Karpas-422 (cell line): ENCODE results near the gene RBM42. TPM values are rescaled to one million over a fixed set of nuclear protein-coding genes. Genes with fewer than 3 reads are reported as not detected.

Experiments used
- DNase-seq: peaks from one replicate; pipeline ENCODE4 v3.0.0-alpha.2; 2015
- H2AFZ ChIP-seq: fragments of 200-600 bp; sonication (generic); 2 replicates; pipeline ENCODE4 v1.6.1; 2014; ENCODE audit warnings: antibody characterized with exemption, low read length, mixed read lengths
- H3K27ac ChIP-seq: fragments of 200-600 bp; sonication (generic); 2 replicates; pipeline ENCODE4 v1.5.1; 2014; ENCODE audit warnings: mild to moderate bottlenecking, low read length, moderate library complexity
- H3K27me3 ChIP-seq: fragments of 200-600 bp; sonication (generic); 2 replicates; pipeline ENCODE4 v1.6.1; 2014; ENCODE audit warnings: low read length, mixed read lengths
- H3K36me3 ChIP-seq: fragments of 200-600 bp; sonication (generic); 2 replicates; pipeline ENCODE4 v1.6.1; 2014; ENCODE audit warnings: low read length, mixed read lengths; ENCODE audit not compliant: insufficient read depth
- H3K4me1 ChIP-seq: fragments of 200-600 bp; sonication (generic); 2 replicates; pipeline ENCODE4 v1.6.1; 2014; ENCODE audit warnings: mild to moderate bottlenecking, low read length, mixed read lengths
- H3K4me2 ChIP-seq: fragments of 200-600 bp; sonication (generic); 2 replicates; pipeline ENCODE4 v1.6.1; 2014; ENCODE audit warnings: low read length, low read depth, mild to moderate bottlenecking; ENCODE audit not compliant: poor library complexity, severe bottlenecking
- H3K4me3 ChIP-seq: fragments of 200-600 bp; sonication (generic); 2 replicates; pipeline ENCODE4 v1.5.1; 2014; ENCODE audit warnings: mild to moderate bottlenecking, antibody characterized with exemption, low read length, mixed read lengths
- H3K79me2 ChIP-seq: fragments of 200-600 bp; sonication (generic); 2 replicates; pipeline ENCODE4 v1.6.1; 2014; ENCODE audit warnings: mild to moderate bottlenecking, low read length, mixed read lengths
- H3K9ac ChIP-seq: fragments of 200-600 bp; sonication (generic); 2 replicates; pipeline ENCODE4 v1.6.0; 2014; ENCODE audit warnings: low read length
- H3K9me2 ChIP-seq: fragments of 200-600 bp; sonication (generic), shearing (Covaris generic); replicated peaks from 2 replicates; pipeline ENCODE4 v1.6.0; 2014; ENCODE audit warnings: mild to moderate bottlenecking, low read length, moderate library complexity; ENCODE audit not compliant: insufficient read depth
- H3K9me3 ChIP-seq: fragments of 300-700, 200-600 bp; sonication (generic); 2 replicates; pipeline ENCODE4 v1.6.1; 2014; ENCODE audit warnings: low read length, mixed read lengths
- H4K20me1 ChIP-seq: fragments of 200-600 bp; sonication (generic); 2 replicates; pipeline ENCODE4 v1.6.1; 2014; ENCODE audit warnings: mild to moderate bottlenecking, antibody characterized with exemption, low read length, low read depth; ENCODE audit not compliant: insufficient read depth
- total RNA-seq: library from RNA; depleted of rRNA; stranded (reverse); fragments of >200 nt; shearing (Covaris generic); gene quantifications from 2 replicates; pipeline ENCODE4 v1.2.3, GENCODE V29; 2014; ENCODE audit warnings: low replicate concordance; rRNA removed

Gene RBM42
- total RNA-seq, 1 experiment from 2014 or later = 36.9 TPM

DNA sequence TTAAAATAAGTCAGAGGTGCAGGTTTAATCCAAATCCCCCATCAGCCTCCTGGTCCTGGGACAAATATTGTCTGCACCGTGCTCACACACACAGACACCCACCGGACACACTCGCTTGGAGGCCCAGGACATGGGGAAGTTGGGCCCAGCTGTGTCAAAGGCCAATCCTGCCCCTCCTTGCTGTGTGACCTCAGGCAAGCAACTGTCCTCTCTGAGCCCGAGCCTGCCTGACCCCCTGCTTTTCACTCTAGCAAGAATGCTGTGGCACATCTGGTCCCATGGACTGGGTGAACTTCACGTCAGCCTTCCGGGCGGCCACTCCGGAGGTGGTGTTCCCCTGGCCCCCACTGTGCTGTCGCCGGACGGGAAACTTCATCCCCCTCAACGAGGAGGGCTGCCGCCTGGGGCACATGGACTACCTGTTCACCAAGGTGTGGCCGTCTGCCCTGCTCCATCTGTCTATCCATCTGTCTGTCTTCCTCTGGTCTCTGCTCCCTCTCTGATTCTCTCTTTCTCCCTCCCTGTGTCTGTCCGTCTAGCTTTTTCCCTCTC lies 46.8 kb downstream of the RBM42 start:
- no peak overlapping the region for H3K27ac ChIP-seq
- peak; percentile 5 for DNase-seq

More for the DNA sequence above, 46.8 kb downstream of the RBM42 start:
- no peaks in the 10 kb centered on the region; the same call in 1 of the 2 replicates for H3K4me1 ChIP-seq
- no peaks in the 10 kb centered on the region for H3K36me3 ChIP-seq
- H3K79me2 ChIP-seq = no peaks in the 10 kb centered on the region
- H3K9me2 ChIP-seq = no peaks in the 10 kb centered on the region
- H4K20me1 ChIP-seq = no peaks in the 10 kb centered on the region
- H3K27me3 ChIP-seq = no peaks in the 10 kb centered on the region
- H3K4me2 ChIP-seq = no peak overlapping the region
- H2AFZ ChIP-seq = no peak overlapping the region
- H3K9me3 ChIP-seq = no peaks in the 10 kb centered on the region
- no peak overlapping the region for H3K9ac ChIP-seq
- no peak overlapping the region for H3K4me3 ChIP-seq

Other genes with a start within 250 kb of the RBM42 start
- not detected in 2 replicates for gene FFAR2, start 180.8 kb upstream of the RBM42 start, total RNA-seq
- gene KRTDAP, start 138.6 kb upstream of the RBM42 start, total RNA-seq = not detected in 2 replicates
- 5.0 and 9.3 TPM in 2 replicates for gene DMKN, start 115.4 kb upstream of the RBM42 start, total RNA-seq
- 0.25 TPM in 1 of 2 replicates, not detected in the other for gene SBSN, start 100.7 kb upstream of the RBM42 start, total RNA-seq
- not detected in 2 replicates for gene GAPDHS, start 95.6 kb upstream of the RBM42 start, total RNA-seq
- gene TMEM147, start 83.4 kb upstream of the RBM42 start, total RNA-seq = 125 and 126 TPM in 2 replicates
- 0.37 and 0.40 TPM in 2 replicates for gene ATP4A, start 65.4 kb upstream of the RBM42 start, total RNA-seq
- not detected in 2 replicates for gene PMIS2, start 42.9 kb upstream of the RBM42 start, total RNA-seq
- 12.5 and 26.2 TPM in 2 replicates for gene HAUS5, start 16.3 kb upstream of the RBM42 start, total RNA-seq
- 0.54 and 0.75 TPM in 2 replicates for gene ETV2, start 12.7 kb downstream of the RBM42 start, total RNA-seq
- gene COX6B1, start 19.3 kb downstream of the RBM42 start, total RNA-seq = 445 and 611 TPM in 2 replicates
- not detected in 2 replicates for gene UPK1A, start 37.5 kb downstream of the RBM42 start, total RNA-seq
- not detected in 2 replicates for gene ZBTB32, start 75.5 kb downstream of the RBM42 start, total RNA-seq
- gene KMT2B, start 89.0 kb downstream of the RBM42 start, total RNA-seq = 15.3 and 21.4 TPM in 2 replicates
- 1.5 and 15.2 TPM in 2 replicates for gene IGFLR1, start 113.4 kb downstream of the RBM42 start, total RNA-seq
- gene U2AF1L4, start 116.4 kb downstream of the RBM42 start, total RNA-seq = 31.7 and 50.4 TPM in 2 replicates
- gene PSENEN, start 116.6 kb downstream of the RBM42 start, total RNA-seq = 47.7 and 112 TPM in 2 replicates
- gene LIN37, start 119.5 kb downstream of the RBM42 start, total RNA-seq = 5.9 and 12.4 TPM in 2 replicates
- 0.18 and 1.5 TPM in 2 replicates for gene HSPB6, start 128.0 kb downstream of the RBM42 start, total RNA-seq
- 16.6 and 17.5 TPM in 2 replicates for gene PROSER3, start 129.1 kb downstream of the RBM42 start, total RNA-seq
- 5.8 and 12.3 TPM in 2 replicates for gene ARHGAP33, start 146.5 kb downstream of the RBM42 start, total RNA-seq
- gene PRODH2, start 183.8 kb downstream of the RBM42 start, total RNA-seq = not detected in 2 replicates
- not detected in 2 replicates for gene NPHS1, start 223.5 kb downstream of the RBM42 start, total RNA-seq
- 0.07 TPM in 1 of 2 replicates, not detected in the other for gene KIRREL2, start 227.9 kb downstream of the RBM42 start, total RNA-seq
- gene APLP1, start 239.5 kb downstream of the RBM42 start, total RNA-seq = 9.9 and 23.8 TPM in 2 replicates